ENCODE results near the gene LHPP. TPM values are rescaled to one million over a fixed set of nuclear protein-coding genes. Genes with fewer than 3 reads are reported as not detected.

The LHPP gene
- total RNA-seq, 2 experiments from 2014 or later, result 4.9 to 5.5 TPM

- CTCF ChIA-PET, result interaction anchor here (0.8 kb wide), 1 partner anchor 49 kb away, joined by 3 read pairs; no protein-coding TSS in a partner anchor
- POLR2A ChIA-PET, result no interaction called here
Observed at GRCh38 chr10:124640056-124640455, 178.4 kb downstream of the LHPP start.

DNA sequence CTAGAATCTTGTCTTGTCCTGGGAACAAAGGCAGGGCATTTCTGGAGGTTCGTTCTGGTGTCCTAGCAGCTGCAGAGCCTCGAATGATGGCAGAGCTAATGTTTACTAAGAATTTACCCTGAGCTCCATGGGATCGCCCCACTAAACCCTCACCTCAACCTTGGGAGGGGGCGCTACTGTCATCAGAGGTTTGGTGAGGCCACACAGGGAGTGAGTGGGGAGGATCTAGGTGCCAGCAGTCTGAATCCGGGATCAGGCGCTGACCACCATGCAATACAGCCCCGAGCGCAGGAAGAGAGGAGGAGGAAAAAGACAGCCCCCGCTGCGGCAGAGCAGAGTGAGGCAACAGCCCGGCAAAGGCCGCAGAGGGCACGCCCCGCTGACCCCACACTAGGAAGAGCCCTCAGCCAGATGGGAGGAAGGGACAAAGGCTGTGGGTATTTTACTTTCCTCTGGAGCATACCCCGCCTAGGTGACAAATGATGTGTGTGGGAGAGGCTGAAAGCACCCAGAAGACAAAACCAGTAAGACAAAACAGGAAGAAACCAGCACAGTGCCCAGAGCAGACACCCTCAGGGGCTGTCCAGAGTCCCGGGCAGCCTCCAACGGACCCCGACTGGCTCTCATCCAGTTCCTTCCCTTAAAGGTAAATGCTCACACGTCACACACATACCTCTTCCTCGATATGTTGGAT is 179.1 kb downstream of the LHPP start:
- CTCF ChIA-PET, result interaction anchor here (0.8 to 2.1 kb wide), 3 partner anchors 48 to 100 kb away, joined by 3 to 8 read pairs (median 6); no protein-coding TSS in a partner anchor
- POLR2A ChIA-PET, result no interaction called here

DNA sequence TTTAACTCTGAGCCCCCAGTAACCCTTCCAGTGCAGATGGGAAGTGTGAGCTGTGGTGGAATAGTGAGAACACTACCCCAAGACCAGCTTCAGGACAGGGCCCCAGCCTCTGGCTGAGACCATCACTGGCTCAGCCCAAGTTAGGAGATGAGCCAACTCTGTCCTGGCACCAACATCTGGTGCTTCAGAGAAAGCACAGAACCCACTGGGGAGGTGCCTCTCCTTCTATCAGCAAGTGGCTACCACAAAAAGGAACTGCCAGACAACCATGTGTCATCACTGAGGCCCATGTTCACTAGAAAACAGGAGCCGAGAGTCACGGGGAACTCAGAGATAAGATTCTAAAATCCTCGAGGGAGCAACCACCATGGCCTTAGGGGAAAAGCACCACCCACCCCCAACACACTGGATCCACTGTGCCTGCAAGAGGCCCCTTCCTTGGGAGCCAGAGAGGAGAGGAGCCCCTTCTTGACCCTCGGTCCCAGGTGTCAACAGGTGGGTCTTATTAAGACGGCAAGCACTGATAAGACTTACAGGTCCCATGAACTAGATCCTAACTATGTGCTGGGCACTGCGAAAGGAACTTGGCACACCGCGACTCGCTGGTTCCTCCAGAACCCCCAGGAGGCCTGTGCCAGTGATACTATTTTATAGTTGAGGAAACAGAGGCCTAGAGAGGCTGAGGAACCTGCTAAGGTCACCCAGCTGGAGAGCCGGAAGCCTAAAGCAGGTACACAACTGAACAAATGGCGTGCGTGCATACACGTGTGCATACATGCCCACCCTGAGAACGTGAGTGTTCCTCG is 179.9 kb downstream of the LHPP start:
- CTCF ChIA-PET, result interaction anchor here (1.3 to 2.1 kb wide), 3 partner anchors 47 to 100 kb away, joined by 4 to 8 read pairs (median 6); no protein-coding TSS in a partner anchor
- POLR2A ChIA-PET, result no interaction called here

DNA sequence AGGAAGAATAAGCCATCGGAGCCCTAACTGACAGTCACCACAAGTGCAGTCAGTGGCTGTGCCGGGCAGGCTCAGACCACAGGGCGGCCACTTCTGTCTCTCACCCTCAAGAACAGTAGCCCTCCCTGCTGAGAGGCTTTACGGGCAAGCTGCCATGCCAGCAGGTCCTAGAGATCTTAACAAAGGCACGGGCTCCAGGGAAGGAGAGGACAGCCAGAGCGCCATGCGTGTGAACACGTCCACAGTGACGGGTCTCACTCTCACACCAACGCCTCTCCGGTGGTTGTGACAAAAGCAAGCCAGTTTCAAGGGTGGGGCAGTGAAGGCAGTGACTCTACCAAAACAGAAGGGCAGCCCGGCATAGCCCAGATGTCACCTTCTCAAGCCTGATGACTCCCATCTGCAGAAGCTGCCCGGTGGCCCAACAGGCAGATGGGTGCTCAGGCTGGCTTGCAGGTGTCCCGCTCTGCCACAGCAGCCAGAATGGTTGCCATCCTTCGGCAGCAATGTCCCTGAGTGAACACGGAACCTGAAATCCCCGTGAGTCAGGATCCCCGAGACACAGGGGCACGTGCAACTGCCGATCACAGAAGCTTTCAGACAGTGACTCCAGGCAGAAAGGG is 180.6 kb downstream of the LHPP start:
- ChIA-PET CTCF (interaction anchor here (1.3 to 2.1 kb wide), 3 partner anchors 46 to 101 kb away, joined by 4 to 8 read pairs (median 6); no protein-coding TSS in a partner anchor), POLR2A (no interaction called here)

- POLR2A ChIA-PET, result no interaction called here
Observed at GRCh38 chr10:124643330-124644009, 181.8 kb downstream of the LHPP start.

GRCh38 chr10:124644236-124644635 is 182.6 kb downstream of the LHPP start:
- ChIA-PET POLR2A (no interaction called here), CTCF (interaction anchor here (1.1 to 1.5 kb wide), 2 partner anchors 22 to 33 kb away, joined by 3 read pairs; no protein-coding TSS in a partner anchor)

More at GRCh38 chr10:124643330-124644009, 181.8 kb downstream of the LHPP start:
- CTCF ChIA-PET, result interaction anchor here (1.1 to 1.4 kb wide), 2 partner anchors 32 to 99 kb away, joined by 3 read pairs; no protein-coding TSS in a partner anchor

- CTCF ChIA-PET, result interaction anchor here (1.5 to 3.3 kb wide), 2 partner anchors 21 to 97 kb away, joined by 3 to 15 read pairs; no protein-coding TSS in a partner anchor
- POLR2A ChIA-PET, result no interaction called here
Observed at GRCh38 chr10:124644771-124645415, 183.3 kb downstream of the LHPP start.

- POLR2A ChIA-PET, result no interaction called here
- CTCF ChIA-PET, result interaction anchor here (1.5 to 3.3 kb wide), 2 partner anchors 20 to 96 kb away, joined by 3 to 15 read pairs; no protein-coding TSS in a partner anchor
Observed at GRCh38 chr10:124645467-124646095, 184.0 kb downstream of the LHPP start.

DNA sequence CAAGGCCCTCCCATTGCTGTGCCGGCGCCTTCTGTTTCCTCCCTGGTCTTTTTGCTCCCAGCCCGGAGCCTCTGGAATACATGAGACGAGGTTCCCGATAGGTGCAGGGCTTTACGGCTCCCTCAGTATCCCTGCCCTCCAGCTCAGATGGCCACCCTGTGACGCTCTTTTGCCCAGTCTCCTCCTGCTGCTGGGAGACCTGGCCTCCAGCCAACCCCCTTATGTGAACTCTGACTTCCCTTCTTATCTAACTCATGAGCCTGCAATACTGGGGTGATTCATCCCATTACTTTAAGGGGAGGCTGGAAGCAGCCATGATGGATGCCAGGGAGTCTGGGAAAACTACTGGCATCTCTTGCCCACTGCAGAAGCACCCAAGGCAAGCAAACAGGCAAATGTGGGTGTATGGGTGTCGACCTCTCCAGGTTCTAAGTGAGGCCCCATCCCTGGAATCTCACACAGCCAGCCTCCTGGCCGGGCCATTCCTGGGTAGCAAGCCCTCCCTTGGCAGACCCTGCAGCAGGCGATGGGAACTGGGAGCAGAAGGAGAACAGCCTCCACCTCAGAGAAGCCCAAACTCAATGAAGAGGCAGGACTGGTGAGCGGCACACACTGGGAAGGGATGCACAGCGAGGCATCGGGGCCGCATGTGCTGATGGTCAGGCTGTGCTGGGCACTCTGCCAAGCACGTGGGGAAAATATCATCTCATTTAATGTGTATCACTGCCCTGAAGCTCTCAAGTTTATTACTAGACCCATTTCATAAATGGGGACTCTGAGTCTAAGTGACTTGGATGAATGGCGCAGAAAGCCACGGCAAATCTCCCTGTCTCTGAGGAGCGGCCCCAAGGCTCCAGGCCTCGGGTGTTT is 185.1 kb downstream of the LHPP start:
- CTCF ChIA-PET, result interaction anchor here (0.9 to 5.1 kb wide), 7 partner anchors 39 to 95 kb away, joined by 3 to 24 read pairs (median 8); no protein-coding TSS in a partner anchor
- POLR2A ChIA-PET, result interaction anchor here (0.6 to 2.1 kb wide), 4 partner anchors 42 to 95 kb away, joined by 3 to 7 read pairs (median 5); no protein-coding TSS in a partner anchor

DNA sequence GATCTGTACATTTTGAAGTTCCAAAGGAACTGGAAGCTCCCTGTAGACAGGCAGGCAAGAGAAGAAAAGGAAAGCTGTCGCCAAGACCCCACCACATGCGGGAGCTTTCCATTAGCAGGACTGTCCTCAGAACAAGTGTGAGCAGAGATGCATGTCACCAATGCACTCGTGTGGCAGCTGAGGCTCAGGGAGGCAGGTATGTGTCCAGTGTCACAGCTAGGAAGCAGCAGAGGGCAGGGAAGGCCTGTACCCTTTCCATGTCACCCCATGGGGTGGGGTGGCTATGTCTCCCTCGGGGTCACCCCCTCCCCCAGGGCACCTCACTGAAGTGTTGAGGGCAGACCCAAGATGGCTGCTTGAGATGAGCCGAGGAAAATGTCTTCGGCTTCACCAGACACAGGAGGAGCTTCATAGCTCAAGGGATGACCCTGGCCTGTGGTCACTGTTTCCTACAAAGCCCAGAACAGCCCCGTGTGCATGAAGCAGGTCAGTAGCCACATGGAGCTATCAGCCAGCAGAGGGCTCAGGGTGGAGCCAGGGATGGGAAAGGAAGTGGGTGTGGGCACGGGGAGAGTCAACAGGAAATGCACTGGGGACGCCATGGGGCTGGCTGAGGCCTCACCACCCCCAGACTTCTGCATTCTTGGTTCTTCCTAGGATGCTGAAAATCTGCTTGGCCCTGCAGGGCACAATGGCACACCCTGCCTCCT is 186.0 kb downstream of the LHPP start:
- CTCF ChIA-PET, result interaction anchor here (0.7 to 5.1 kb wide), 13 partner anchors 10 to 94 kb away, joined by 3 to 24 read pairs (median 6); no protein-coding TSS in a partner anchor
- POLR2A ChIA-PET, result interaction anchor here (0.5 to 3.3 kb wide), 6 partner anchors 41 to 94 kb away, joined by 3 to 21 read pairs (median 5); no protein-coding TSS in a partner anchor

- CTCF ChIA-PET, result interaction anchor here (0.7 to 5.1 kb wide), 13 partner anchors 11 to 95 kb away, joined by 3 to 24 read pairs (median 4); no protein-coding TSS in a partner anchor
Observed at GRCh38 chr10:124648131-124648475, 186.5 kb downstream of the LHPP start.

GRCh38 chr10:124648738-124649137 is 187.1 kb downstream of the LHPP start:
- POLR2A ChIA-PET, result interaction anchor here (0.7 to 3.7 kb wide), 7 partner anchors 23 to 93 kb away, joined by 3 to 21 read pairs (median 4); no protein-coding TSS in a partner anchor
- CTCF ChIA-PET, result interaction anchor here (0.6 to 5.1 kb wide), 13 partner anchors 10 to 108 kb away, joined by 3 to 24 read pairs (median 4); no protein-coding TSS in a partner anchor

More at GRCh38 chr10:124648131-124648475, 186.5 kb downstream of the LHPP start:
- POLR2A ChIA-PET, result interaction anchor here (0.5 to 3.3 kb wide), 5 partner anchors 40 to 93 kb away, joined by 3 to 21 read pairs (median 6); no protein-coding TSS in a partner anchor

DNA sequence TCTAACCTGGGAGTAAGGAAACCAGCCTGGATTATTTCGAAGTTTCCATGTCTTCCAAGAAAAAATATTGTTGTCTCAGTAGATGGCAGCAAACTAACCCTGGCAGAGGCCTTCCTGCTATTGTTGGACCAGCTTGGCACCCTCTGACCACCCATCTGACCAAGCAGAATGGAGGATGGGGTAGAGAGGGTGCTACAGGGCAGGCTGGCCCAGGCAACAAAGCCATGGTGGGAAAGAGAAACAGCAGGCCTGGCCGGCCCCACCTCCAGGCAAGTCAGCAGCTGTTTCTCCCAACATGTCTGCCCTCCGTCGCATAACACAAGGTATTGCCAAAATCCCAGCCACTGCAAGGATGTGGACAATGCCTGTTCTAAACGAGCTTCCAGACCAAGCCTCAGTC is 187.6 kb downstream of the LHPP start:
- ChIA-PET CTCF (interaction anchor here (0.6 to 5.1 kb wide), 16 partner anchors 10 to 108 kb away, joined by 3 to 24 read pairs (median 4); no protein-coding TSS in a partner anchor), POLR2A (interaction anchor here (0.7 to 3.7 kb wide), 7 partner anchors 22 to 92 kb away, joined by 3 to 21 read pairs (median 4); no protein-coding TSS in a partner anchor)

- CTCF ChIA-PET, result interaction anchor here (1.1 to 5.1 kb wide), 7 partner anchors 9 to 91 kb away, joined by 3 to 24 read pairs (median 5); no protein-coding TSS in a partner anchor
Observed at GRCh38 chr10:124650263-124650662, 188.6 kb downstream of the LHPP start.

GRCh38 chr10:124650820-124651401 is 189.3 kb downstream of the LHPP start:
- ChIA-PET POLR2A (interaction anchor here (0.7 to 3.7 kb wide), 3 partner anchors 38 to 67 kb away, joined by 3 to 16 read pairs (median 3); no protein-coding TSS in a partner anchor), CTCF (interaction anchor here (1.1 to 5.1 kb wide), 8 partner anchors 8 to 90 kb away, joined by 3 to 24 read pairs (median 5); no protein-coding TSS in a partner anchor)

More at GRCh38 chr10:124650263-124650662, 188.6 kb downstream of the LHPP start:
- POLR2A ChIA-PET, result interaction anchor here (3.3 to 3.7 kb wide), 2 partner anchors 38 to 68 kb away, joined by 16 to 21 read pairs; no protein-coding TSS in a partner anchor
